GM12878 (cell line): ENCODE results near the gene LRRC59. TPM values are rescaled to one million over a fixed set of nuclear protein-coding genes. Genes with fewer than 3 reads are reported as not detected.

ENCODE experiments used
- ATAC-seq: fragments of 200-7000 bp; cut with Tn5 transposase; 3 replicates; pipeline ENCODE4 v1.9.1; 2020; ENCODE audit warnings: mild to moderate bottlenecking, moderate library complexity
- BruUV-seq: library from RNA; stranded (reverse); fragments of 400-500 nt; replicated peaks from 2 replicates; lab custom pipeline; 2021; lab: Mats Ljungman, UMichigan
- CTCF ChIA-PET: fragments of 300-600 bp; sonication (Branson Sonifier 250); formaldehyde crosslinking; extraction: SDS; loops from one replicate; lab custom pipeline; 2021; ENCODE audit warnings: inconsistent platforms; lab: Yijun Ruan, JAX
- POLR2A ChIA-PET: fragments of 350-600 bp; formaldehyde crosslinking; extraction: SDS; loops from one replicate; lab custom pipeline; 2021; ENCODE audit warnings: inconsistent platforms; lab: Charles Lee
- RAD21 ChIA-PET: fragments of 300-600 bp; sonication (Branson Sonifier 250); formaldehyde crosslinking; loops from one replicate; lab custom pipeline; 2023; ENCODE audit warnings: antibody characterized with exemption; ENCODE audit not compliant: unreplicated experiment; lab: Charles Lee
- SMC1A ChIA-PET: fragments of 300-600 bp; sonication (Branson Sonifier 250); formaldehyde crosslinking; loops from one replicate; lab custom pipeline; 2023; ENCODE audit not compliant: unreplicated experiment, uncharacterized antibody; lab: Charles Lee
- DNase-seq: peaks from one replicate; pipeline ENCODE4 v3.0.0-alpha.2; 2011; ENCODE audit warnings: low read depth, low spot score
- FAIRE-seq: peaks from 3 replicates; lab custom pipeline; 2011; peaks lifted over from hg19 to GRCh38; lab: Jason Lieb, UNC
- H2AFZ ChIP-seq: 2 replicates; pipeline ENCODE4 v1.6.0; 2011; ENCODE audit warnings: low read depth, low read length, control low read depth; ENCODE audit not compliant: control insufficient read depth
- H3K27ac ChIP-seq: 2 replicates; pipeline ENCODE4 v1.5.1; 2011; ENCODE audit warnings: control low read depth; ENCODE audit not compliant: control insufficient read depth, insufficient read depth
- H3K27me3 ChIP-seq, 2 experiments: replicated peaks in 1 of 2; 2 replicates each; pipeline versions ENCODE4 v1.6.0 to v1.6.1; 2011; ENCODE audit warnings: low read length in 1 of 2; ENCODE audit not compliant: control insufficient read depth in 2 of 2, insufficient read depth in 2 of 2
- H3K36me3 ChIP-seq, 2 experiments: 2 replicates each; pipeline ENCODE4 v1.5.1; 2011; ENCODE audit warnings: low read length in 1 of 2; ENCODE audit not compliant: control insufficient read depth in 2 of 2, insufficient read depth in 2 of 2
- H3K4me1 ChIP-seq: 2 replicates; pipeline ENCODE4 v1.6.1; 2011; ENCODE audit warnings: mild to moderate bottlenecking, low read length, moderate library complexity, mixed read lengths; ENCODE audit not compliant: control insufficient read depth, insufficient read depth
- H3K4me2 ChIP-seq: 2 replicates; pipeline ENCODE4 v1.6.0; 2011; ENCODE audit warnings: control low read depth; ENCODE audit not compliant: control insufficient read depth, insufficient read depth
- H3K4me3 ChIP-seq: fragments of 200-600 bp; sonication (generic); 2 replicates; pipeline ENCODE4 v1.5.1; 2016
- H3K79me2 ChIP-seq: 2 replicates; pipeline ENCODE4 v1.6.0; 2011; ENCODE audit warnings: low read length; ENCODE audit not compliant: control insufficient read depth, insufficient read depth
- H3K9ac ChIP-seq: 2 replicates; pipeline ENCODE4 v1.8.0; 2011; ENCODE audit warnings: low read length, control low read depth, mixed read lengths; ENCODE audit not compliant: control insufficient read depth, insufficient read depth
- H3K9me3 ChIP-seq: replicated peaks from 3 replicates; pipeline ENCODE4 v1.5.1; 2011; ENCODE audit warnings: mild to moderate bottlenecking, low read length; ENCODE audit not compliant: control insufficient read depth, insufficient read depth
- H4K20me1 ChIP-seq: 2 replicates; pipeline ENCODE4 v1.6.0; 2011; ENCODE audit not compliant: control insufficient read depth, insufficient read depth
- BHLHE40 ChIP-seq, 2 experiments: fragments of 450-650 bp in 1 of 2; IDR thresholded peaks; 2 replicates each; pipeline ENCODE4 v1.6.1; 2011 to 2017; ENCODE audit warnings: low read depth in 2 of 2, borderline replicate concordance in 1 of 2, improper control_type of control experiment in 1 of 2, low read length in 1 of 2, mild to moderate bottlenecking in 1 of 2
- CBX3 ChIP-seq: fragments of 200-600 bp; sonication (generic); IDR thresholded peaks from 2 replicates; pipeline ENCODE4 v1.6.1; 2016; ENCODE audit warnings: low read depth, borderline replicate concordance
- CTCF ChIP-seq, 3 experiments: IDR thresholded peaks in 2 of 3; conservative IDR thresholded peaks in 1 of 3; 2 replicates each; pipeline ENCODE4 v1.5.1; 2011; ENCODE audit warnings: low read depth in 3 of 3, low read length in 3 of 3, mild to moderate bottlenecking in 3 of 3, control low read depth in 2 of 3, moderate library complexity in 2 of 3, inconsistent platforms in 1 of 3, mixed read lengths in 1 of 3; ENCODE audit not compliant: control insufficient read depth in 2 of 3, insufficient read depth in 1 of 3; ENCODE audit errors: extremely low read depth in 1 of 3
- ELK1 ChIP-seq: IDR thresholded peaks from 2 replicates; pipeline ENCODE4 v1.6.1; 2012; ENCODE audit warnings: low read depth, low read length, improper control_type of control experiment
- PML ChIP-seq: IDR thresholded peaks from 2 replicates; pipeline ENCODE4 v1.6.1; 2012; ENCODE audit warnings: low read length, inconsistent platforms
- POLR2A ChIP-seq: IDR thresholded peaks from 2 replicates; pipeline ENCODE4 v1.6.1; 2011; ENCODE audit warnings: low read depth, mild to moderate bottlenecking, low read length
- POLR2AphosphoS5 ChIP-seq: IDR thresholded peaks from 2 replicates; pipeline ENCODE4 v1.6.1; 2011; ENCODE audit warnings: mild to moderate bottlenecking, low read length, inconsistent platforms
- SMAD5 ChIP-seq: IDR thresholded peaks from 2 replicates; pipeline ENCODE4 v1.6.1; 2016; ENCODE audit warnings: antibody characterized with exemption, low read depth
- TCF7 ChIP-seq: IDR thresholded peaks from 2 replicates; pipeline ENCODE4 v1.6.1; 2014; ENCODE audit warnings: antibody characterized with exemption, borderline replicate concordance
- WGBS: methylation state at CpG from one replicate; pipeline ENCODE4 v1.1.6; 2016; ENCODE audit warnings: low lambda C conversion rate; ENCODE audit not compliant: insufficient replicate concordance, insufficient coverage; ENCODE audit errors: missing lambda C conversion rate; 5-methylcytosine and 5-hydroxymethylcytosine counted together
- in situ Hi-C: fragments of 300-500 bp; cut with MboI; formaldehyde crosslinking; loops from 9 replicates; pipeline ENCODE4 v1.14.3; 2018; ENCODE audit warnings: mixed read lengths
- intact Hi-C: fragments of 100-400 bp; cut with micrococcal nuclease; formaldehyde crosslinking; loops from one replicate; pipeline ENCODE4 v1.14.2; 2022; ENCODE audit not compliant: unreplicated experiment
- polyA plus RNA-seq, 11 experiments: library from polyadenylated mRNA; depleted of rRNA in 4 of 11; unstranded in 6 of 11; stranded (reverse) in 5 of 11; fragments of >200 nt; fragmentation: Nextera tagmentation in 4 of 11; fragmentation: Illumina TruSeq in 1 of 11; extraction: Ambion mirVana in 4 of 11; extraction: Trizol in 1 of 11; gene quantifications; 1 replicate in 1 of 11; 2 replicates in 10 of 11; pipeline versions ENCODE4 v1.2.1 to v1.2.3, GENCODE V29; 2011 to 2016; ENCODE audit warnings: inconsistent platforms in 2 of 11, missing spikeins in 2 of 11, low read depth in 1 of 11
- total RNA-seq, 4 experiments: library from RNA; depleted of rRNA in 3 of 4; stranded (reverse); fragments of >200 nt in 3 of 4; fragmentation: Illumina TruSeq in 1 of 4; extraction: Trizol in 1 of 4; gene quantifications; 2 replicates each; pipeline versions ENCODE4 v1.2.1 to v1.2.3, GENCODE V29; 2013 to 2021

LRRC59 gene
- total and polyA plus RNA-seq, 10 of the 15 experiments (the other 5 are each of a cell fraction or from before 2014, with no cell fraction given) = 8.8 to 82.2 (median 63.0) TPM

GRCh38 chr17:50380369-50381259, 16.7 kb downstream of the LRRC59 start:
- DNase-seq (no peak), ATAC-seq (peak; percentile 36), FAIRE-seq (no peak)
- Histone ChIP-seq H3K4me3 (no peak overlapping the region), H3K9ac (no peak overlapping the region), H3K27me3 (no peaks in the 10 kb centered on the region), H4K20me1 (no peaks in the 10 kb centered on the region), H3K4me2 (no peak overlapping the region), H3K9me3 (no peaks in the 10 kb centered on the region), H3K79me2 (no peaks in the 10 kb centered on the region), H3K27ac (no peak overlapping the region), H3K4me1 (no peaks in the 10 kb centered on the region), H3K36me3 (peaks cover 30 to 35% of the 10 kb centered on the region in 2 experiments), H2AFZ (no peak overlapping the region)
- RAD21 ChIA-PET = interaction anchor here (1.2 to 1.7 kb wide), 2 partner anchors 15 to 18 kb away, joined by 4 read pairs; no protein-coding TSS in a partner anchor
- no TSS peak for BruUV-seq
- 95% methylated on average over 13 of the region's 13 CpGs for WGBS
- intact Hi-C loops (no loop called here), in situ Hi-C loops (no loop called here)
- TF ChIP-seq CTCF (IDR thresholded peaks at IDR 0.05 in 2 of 3, conservative IDR thresholded peaks at IDR 0.05 in 1 of 3; ENCODE audit: control insufficient read depth in 2 of 3, extremely low read depth in 1 of 3, insufficient read depth in 1 of 3, low read depth in 3 of 3, low read length in 3 of 3) (0 out of 6 replicates have a peak, but pooled peaks of 1 of the 3 experiments have one; percentile 8), CBX3 (no peak), SMAD5 (peak; percentile 18; the same call in 1 of the 2 replicates), ELK1 (no peak), BHLHE40 (IDR thresholded peaks at IDR 0.05; ENCODE audit: borderline replicate concordance in 1 of 2, low read depth in 2 of 2, low read length in 1 of 2) (no peak), TCF7 (no peak), PML (0 out of 2 replicates have a peak, but pooled peaks have one; percentile 11), POLR2AphosphoS5 (peak; percentile 45; the same call in 1 of the 2 replicates), POLR2A (0 out of 2 replicates have a peak, but pooled peaks have one; percentile 70)
- POLR2A ChIA-PET = interaction anchor here (0.9 kb wide), 1 partner anchor 15 kb away, joined by 3 read pairs; no protein-coding TSS in a partner anchor
- SMC1A ChIA-PET = interaction anchor here (1.0 to 1.9 kb wide), 3 partner anchors 11 to 48 kb away, joined by 3 to 11 read pairs (median 3); no protein-coding TSS in a partner anchor
- CTCF ChIA-PET = interaction anchor here (0.9 to 3.8 kb wide), 4 partner anchors 16 to 41 kb away, joined by 4 to 25 read pairs (median 12); partner anchors contain the start of gene LRRC59
